HepG2 (cell line): ENCODE data around the gene CA6. TPM values are rescaled to one million over a fixed set of nuclear protein-coding genes. Genes with fewer than 3 reads are reported as not detected.

Experiments used
- ATAC-seq: fragments of 200-7000 bp; cut with Tn5 transposase; 3 replicates; pipeline ENCODE4 v1.9.1; 2020; ENCODE audit warnings: mild to moderate bottlenecking, moderate library complexity
- BruUV-seq: library from RNA; stranded (reverse); fragments of 400-500 nt; replicated peaks from 2 replicates; lab custom pipeline; 2021; lab: Mats Ljungman, UMichigan
- CTCF ChIA-PET: fragments of 300-600 bp; formaldehyde crosslinking; extraction: SDS; loops from one replicate; lab custom pipeline; 2021; ENCODE audit warnings: low total read pairs, inconsistent platforms, low intra/inter-chr PET ratio; lab: Yijun Ruan, JAX
- POLR2A ChIA-PET: fragments of 350-600 bp; sonication (Branson Sonifier 250); formaldehyde crosslinking; loops from one replicate; lab custom pipeline; 2020; ENCODE audit warnings: antibody characterized with exemption, inconsistent platforms; lab: Yijun Ruan, JAX
- DNase-seq: peaks from one replicate; pipeline ENCODE4 v3.0.0-alpha.2; 2015; ENCODE audit warnings: low spot score
- FAIRE-seq: peaks from 3 replicates; lab custom pipeline; 2011; peaks lifted over from hg19 to GRCh38; lab: Jason Lieb, UNC
- H2AFZ ChIP-seq: one replicate; pipeline ENCODE4 v1.6.1; 2011; ENCODE audit warnings: low read length, inconsistent platforms
- H3K27ac ChIP-seq: fragments of 300-600 bp; 3 replicates; pipeline ENCODE4 v1.8.0; 2011; ENCODE audit warnings: mixed run types, mild to moderate bottlenecking, mixed read lengths, low read length, inconsistent platforms; ENCODE audit not compliant: insufficient read depth; ENCODE audit errors: extremely low read length
- H3K27me3 ChIP-seq, 2 experiments: fragments of 200-600 bp in 1 of 2; 2 replicates in 1 of 2; 3 replicates in 1 of 2; pipeline versions ENCODE4 v1.6.0 to v1.8.0; 2011; ENCODE audit warnings: low read length in 2 of 2, mild to moderate bottlenecking in 2 of 2, moderate library complexity in 2 of 2, inconsistent platforms in 1 of 2; ENCODE audit not compliant: insufficient read depth in 2 of 2, control insufficient read depth in 1 of 2
- H3K36me3 ChIP-seq, 2 experiments: fragments of 200-600 bp in 1 of 2; replicated peaks in 1 of 2; 2 replicates in 1 of 2; 3 replicates in 1 of 2; pipeline versions ENCODE4 v1.5.1 to v1.8.0; 2011; ENCODE audit warnings: low read length in 2 of 2, inconsistent platforms in 1 of 2; ENCODE audit not compliant: insufficient read depth in 2 of 2, control insufficient read depth in 1 of 2
- H3K4me1 ChIP-seq: 2 replicates; pipeline ENCODE4 v1.5.1; 2012; ENCODE audit warnings: low read length, inconsistent platforms; ENCODE audit not compliant: insufficient read depth
- H3K4me2 ChIP-seq: 2 replicates; pipeline ENCODE4 v1.6.0; 2011; ENCODE audit warnings: low read depth, low read length, inconsistent platforms
- H3K4me3 ChIP-seq, 3 experiments: fragments of 200-600 bp in 1 of 3; sonication (generic), shearing (Covaris generic) in 1 of 3; replicated peaks in 1 of 3; 2 replicates each; pipeline ENCODE4 v1.5.1; 2011 to 2016; ENCODE audit warnings: low read length in 3 of 3, inconsistent platforms in 2 of 3, low read depth in 2 of 3, mild to moderate bottlenecking in 2 of 3, control low read depth in 1 of 3, mixed read lengths in 1 of 3; ENCODE audit not compliant: insufficient read depth in 1 of 3
- H3K79me2 ChIP-seq: one replicate; pipeline ENCODE4 v1.6.1; 2011; ENCODE audit warnings: low read length, inconsistent platforms; ENCODE audit not compliant: insufficient read depth
- H3K9ac ChIP-seq: 2 replicates; pipeline ENCODE4 v1.6.0; 2011; ENCODE audit warnings: mild to moderate bottlenecking, low read depth, low read length, inconsistent platforms; ENCODE audit not compliant: insufficient read depth
- H3K9me3 ChIP-seq: 2 replicates; pipeline ENCODE4 v1.5.1; 2012; ENCODE audit warnings: mild to moderate bottlenecking, low read length
- H4K20me1 ChIP-seq: 2 replicates; pipeline ENCODE4 v1.6.0; 2011; ENCODE audit warnings: inconsistent platforms, mild to moderate bottlenecking, low read length, moderate library complexity; ENCODE audit not compliant: insufficient read depth
- ETV6 ChIP-seq: sonication (generic); formaldehyde crosslinking; conservative IDR thresholded peaks from 2 replicates; pipeline ENCODE4 v1.4.0; 2020; ENCODE audit warnings: missing genetic modification reagents
- KMT2B ChIP-seq: IDR thresholded peaks from 2 replicates; pipeline ENCODE4 v1.6.1; 2016; ENCODE audit warnings: missing genetic modification reagents, missing compliant biosample characterization
- SPEN ChIP-seq: sonication (generic); formaldehyde crosslinking; IDR thresholded peaks from 2 replicates; pipeline ENCODE4 v1.5.1; 2020; ENCODE audit warnings: low read depth, mild to moderate bottlenecking, missing genetic modification reagents
- TFDP2 ChIP-seq: sonication (generic); formaldehyde crosslinking; IDR thresholded peaks from 2 replicates; pipeline ENCODE4 v1.4.0; 2020; ENCODE audit warnings: missing genetic modification reagents
- TOPORS ChIP-seq: sonication (generic); formaldehyde crosslinking; IDR thresholded peaks from 2 replicates; pipeline ENCODE4 v1.8.0; 2023; ENCODE audit warnings: mild to moderate bottlenecking, missing genetic modification reagents
- ZNF263 ChIP-seq: sonication (generic); formaldehyde crosslinking; IDR thresholded peaks from 2 replicates; pipeline ENCODE4 v1.4.0; 2020; ENCODE audit warnings: missing genetic modification reagents
- whole genome bisulfite sequencing: methylation state at CpG from one replicate; pipeline ENCODE4 v1.1.6; 2017; ENCODE audit warnings: low lambda C conversion rate; 5-methylcytosine and 5-hydroxymethylcytosine counted together
- in situ Hi-C: cut with HindIII; loops from 2 replicates; pipeline ENCODE4 v1.10.0; 2017; ENCODE audit warnings: low pct_unique_long_range_greater_than_20kb; ENCODE audit not compliant: extremely low pct_ligation_motif_present
- intact Hi-C: fragments of 100-400 bp; cut with micrococcal nuclease; formaldehyde crosslinking; loops from one replicate; pipeline ENCODE4 v1.10.0; 2022; ENCODE audit not compliant: unreplicated experiment
- polyA plus RNA-seq, 8 experiments: library from polyadenylated mRNA; depleted of rRNA in 3 of 8; stranded (reverse) in 7 of 8; unstranded in 1 of 8; fragments of >200 nt; fragmentation: Illumina TruSeq in 4 of 8; extraction: Trizol in 4 of 8; gene quantifications; 2 replicates each; pipeline versions ENCODE4 v1.2.1 to v1.2.3, GENCODE V29; 2011 to 2016; ENCODE audit warnings: low read depth in 4 of 8, missing spikeins in 1 of 8, mixed read lengths in 1 of 8; ENCODE audit not compliant: insufficient read depth in 1 of 8
- total RNA-seq, 5 experiments: library from RNA; depleted of rRNA; stranded (reverse); fragments of >200 nt; fragmentation: Illumina TruSeq; extraction: Trizol; gene quantifications; 2 replicates each; pipeline ENCODE4 v1.2.3, GENCODE V29; 2016; ENCODE audit warnings: low read depth in 1 of 5

The CA6 gene
- total and polyA plus RNA-seq, 2 of the 13 experiments (the other 11 are each of a cell fraction or from before 2014, with no cell fraction given), result not detected

- in situ Hi-C loops (no loop called here), intact Hi-C loops (no loop called here)
- Histone ChIP-seq H3K4me3 (no peak overlapping the region), H3K4me2 (no peak overlapping the region), H3K9ac (no peak overlapping the region), H3K27ac (no peak overlapping the region), H3K4me1 (peaks cover 14% of the 10 kb centered on the region), H3K36me3 (no peaks in the 10 kb centered on the region), H3K9me3 (no peaks in the 10 kb centered on the region), H2AFZ (no peak overlapping the region), H3K27me3 (peaks cover 4% of the 10 kb centered on the region in 2 experiments; a peak in 3 of 5 replicates), H3K79me2 (no peaks in the 10 kb centered on the region), H4K20me1 (no peaks in the 10 kb centered on the region)
- CTCF ChIA-PET, result no interaction called here
- no peak for DNase-seq
- POLR2A ChIA-PET, result no interaction called here
- TF ChIP-seq KMT2B (CRISPR knock-in tag) (no peak), SPEN (CRISPR knock-in tag) (no peak), TOPORS (CRISPR knock-in tag) (no peak)
- no peak for ATAC-seq
- WGBS, result 60% methylated on average over 4 of the region's 6 CpGs
- no TSS peak for BruUV-seq
- no peak for FAIRE-seq
These were observed 5.6 kb downstream of the CA6 start for GRCh38 chr1:8951231-8951630.

GRCh38 chr1:8955406-8955805 lies 9.7 kb downstream of the CA6 start:
- Histone ChIP-seq H4K20me1 (no peaks in the 10 kb centered on the region), H3K4me3 (no peak overlapping the region), H3K27ac (no peak overlapping the region), H3K36me3 (no peaks in the 10 kb centered on the region), H3K4me2 (no peak overlapping the region), H3K9ac (no peak overlapping the region), H3K9me3 (no peaks in the 10 kb centered on the region), H2AFZ (no peak overlapping the region), H3K79me2 (no peaks in the 10 kb centered on the region), H3K4me1 (no peaks in the 10 kb centered on the region), H3K27me3 (peaks cover 2 to 11% of the 10 kb centered on the region in 2 experiments; a peak in 4 of 5 replicates)
- DNase-seq (no peak), FAIRE-seq (no peak), ATAC-seq (no peak)
- in situ Hi-C loops, result no loop called here
- 32% methylated on average over 11 of the region's 11 CpGs for WGBS
- POLR2A ChIA-PET, result no interaction called here
- TF ChIP-seq ETV6 (CRISPR knock-in tag) (no peak), ZNF263 (no peak), TFDP2 (CRISPR knock-in tag) (no peak)
- BruUV-seq, result no TSS peak
- intact Hi-C loops, result no loop called here
- CTCF ChIA-PET, result no interaction called here
